Neural cell (in vitro differentiated cells): ENCODE results near the gene SEL1L2. TPM values are rescaled to one million over a fixed set of nuclear protein-coding genes. Genes with fewer than 3 reads are reported as not detected.

Source experiments
- H2AFZ ChIP-seq: fragments of 200-600, 300-800 bp; sonication (generic), shearing (Covaris generic); 2 replicates; pipeline ENCODE4 v1.6.0; 2014; ENCODE audit warnings: low read depth, mild to moderate bottlenecking, antibody characterized with exemption, low read length, moderate library complexity
- H3F3A ChIP-seq: fragments of 200-600 bp; shearing (Covaris generic); 2 replicates; pipeline ENCODE4 v1.6.1; 2016; ENCODE audit warnings: mild to moderate bottlenecking, moderate library complexity, mixed read lengths, antibody characterized with exemption, low read length; ENCODE audit not compliant: insufficient read depth, poor library complexity, severe bottlenecking
- H3K27ac ChIP-seq: fragments of 200-600, 300-800 bp; sonication (generic), shearing (Covaris generic); 2 replicates; pipeline ENCODE4 v1.5.1; 2014; ENCODE audit warnings: mild to moderate bottlenecking, low read length, moderate library complexity
- H3K27me3 ChIP-seq: fragments of 300-800, 200-600 bp; sonication (generic), shearing (Covaris generic); 2 replicates; pipeline ENCODE4 v1.6.0; 2014; ENCODE audit warnings: mild to moderate bottlenecking, low read depth, low read length, moderate library complexity; ENCODE audit not compliant: insufficient read depth
- H3K36me3 ChIP-seq: fragments of 300-800, 200-600 bp; sonication (generic), shearing (Covaris generic); 2 replicates; pipeline ENCODE4 v1.5.1; 2014; ENCODE audit warnings: mild to moderate bottlenecking, antibody characterized with exemption, low read length, moderate library complexity; ENCODE audit not compliant: insufficient read depth
- H3K4me2 ChIP-seq: fragments of 300-800, 200-600 bp; sonication (generic), shearing (Covaris generic); 2 replicates; pipeline ENCODE4 v1.6.0; 2014; ENCODE audit warnings: mild to moderate bottlenecking, low read length
- H3K4me3 ChIP-seq: fragments of 300-800, 200-600 bp; sonication (generic), shearing (Covaris generic); 2 replicates; pipeline ENCODE4 v1.5.1; 2014; ENCODE audit warnings: mild to moderate bottlenecking, low read length, moderate library complexity
- H3K79me2 ChIP-seq: fragments of 200-600 bp; shearing (Covaris generic); replicated peaks from 2 replicates; pipeline ENCODE4 v1.6.0; 2014; ENCODE audit warnings: mild to moderate bottlenecking, low read length, moderate library complexity; ENCODE audit not compliant: insufficient read depth
- H3K9ac ChIP-seq: fragments of 300-800, 200-600 bp; sonication (generic), shearing (Covaris generic); 2 replicates; pipeline ENCODE4 v1.6.1; 2016; ENCODE audit warnings: mild to moderate bottlenecking, low read length, mixed read lengths
- H3K9me2 ChIP-seq: fragments of 200-600 bp; shearing (Covaris generic); 2 replicates; pipeline ENCODE4 v1.6.1; 2016; ENCODE audit warnings: mild to moderate bottlenecking, low read length, mixed read lengths; ENCODE audit not compliant: insufficient read depth
- H3K9me3 ChIP-seq: fragments of 200-600, 300-800 bp; sonication (generic), shearing (Covaris generic); 2 replicates; pipeline ENCODE4 v1.6.1; 2016; ENCODE audit warnings: mild to moderate bottlenecking, mixed run types, low read length, moderate library complexity, mixed read lengths
- H4K20me1 ChIP-seq: fragments of 200-600 bp; shearing (Covaris generic); 2 replicates; pipeline ENCODE4 v1.6.1; 2016; ENCODE audit warnings: mild to moderate bottlenecking, mixed run types; ENCODE audit not compliant: insufficient read depth
- CTCF ChIP-seq: fragments of 450-650 bp; IDR thresholded peaks from 2 replicates; pipeline ENCODE4 v1.5.1; 2014; ENCODE audit warnings: antibody characterized with exemption, mild to moderate bottlenecking, moderate library complexity; ENCODE audit not compliant: poor library complexity, severe bottlenecking
- EP300 ChIP-seq: fragments of 450-650 bp; conservative IDR thresholded peaks from 2 replicates; pipeline ENCODE4 v1.6.1; 2014; ENCODE audit warnings: antibody characterized with exemption, mild to moderate bottlenecking, moderate library complexity; ENCODE audit not compliant: poor library complexity, severe bottlenecking
- EZH2 ChIP-seq: fragments of 200-600, 300-800 bp; shearing (Covaris generic), sonication (generic); IDR thresholded peaks from 2 replicates; pipeline ENCODE4 v1.6.1; 2014; ENCODE audit warnings: antibody characterized with exemption, low read length, borderline replicate concordance, mild to moderate bottlenecking; ENCODE audit not compliant: insufficient read depth, poor library complexity, severe bottlenecking
- MXI1 ChIP-seq: fragments of 450-650 bp; conservative IDR thresholded peaks from 2 replicates; pipeline ENCODE4 v1.6.1; 2014; ENCODE audit warnings: antibody characterized with exemption, mild to moderate bottlenecking; ENCODE audit not compliant: poor library complexity, severe bottlenecking
- POLR2AphosphoS5 ChIP-seq: IDR thresholded peaks from 2 replicates; pipeline ENCODE4 v1.6.1; 2012
- RAD21 ChIP-seq: fragments of 450-650 bp; conservative IDR thresholded peaks from 2 replicates; pipeline ENCODE4 v1.6.1; 2014; ENCODE audit warnings: antibody characterized with exemption, mild to moderate bottlenecking, moderate library complexity
- REST ChIP-seq: IDR thresholded peaks from 2 replicates; pipeline ENCODE4 v1.6.1; 2012; ENCODE audit warnings: borderline replicate concordance
- SMC3 ChIP-seq: fragments of 450-650 bp; conservative IDR thresholded peaks from 2 replicates; pipeline ENCODE4 v1.6.1; 2014; ENCODE audit warnings: antibody characterized with exemption, mild to moderate bottlenecking, moderate library complexity; ENCODE audit not compliant: poor library complexity
- TAF1 ChIP-seq: IDR thresholded peaks from 2 replicates; pipeline ENCODE4 v1.6.1; 2012; ENCODE audit warnings: low read depth
- polyA plus RNA-seq: library from polyadenylated mRNA; depleted of rRNA; stranded (reverse); fragments of >200 nt; gene quantifications from 2 replicates; pipeline ENCODE4 v1.2.3, GENCODE V29; 2014

The SEL1L2 gene
- polyA plus RNA-seq, 1 donor from 2014 or later, result not detected

- Histone ChIP-seq H3K27me3 (no peaks in the 10 kb centered on the region), H3K9me3 (no peaks in the 10 kb centered on the region), H3K36me3 (no peaks in the 10 kb centered on the region), H2AFZ (no peak overlapping the region), H3K9ac (no peak overlapping the region), H4K20me1 (no peaks in the 10 kb centered on the region), H3F3A (no peaks in the 10 kb centered on the region), H3K4me3 (no peak overlapping the region), H3K79me2 (no peaks in the 10 kb centered on the region), H3K9me2 (no peaks in the 10 kb centered on the region), H3K4me2 (no peak overlapping the region), H3K27ac (no peak overlapping the region)
- TF ChIP-seq MXI1 (no peak), SMC3 (no peak), POLR2AphosphoS5 (no peak), TAF1 (no peak), EP300 (no peak), EZH2 (no peak), REST (no peak), RAD21 (no peak), CTCF (no peak)
These were observed 166.0 kb downstream of the SEL1L2 start for GRCh38 chr20:13824459-13824858.

- Histone ChIP-seq H3K79me2 (no peaks in the 10 kb centered on the region), H3K36me3 (peaks cover 5% of the 10 kb centered on the region), H3K27me3 (no peaks in the 10 kb centered on the region), H3K27ac (no peak overlapping the region), H3K9ac (no peak overlapping the region), H3K4me3 (no peak overlapping the region), H3K4me2 (no peak overlapping the region), H2AFZ (no peak overlapping the region), H4K20me1 (no peaks in the 10 kb centered on the region), H3K9me2 (no peaks in the 10 kb centered on the region), H3K9me3 (no peaks in the 10 kb centered on the region), H3F3A (no peaks in the 10 kb centered on the region)
- TF ChIP-seq SMC3 (no peak), POLR2AphosphoS5 (no peak), MXI1 (no peak), REST (no peak), RAD21 (no peak), TAF1 (no peak), EP300 (no peak), CTCF (no peak), EZH2 (no peak)
These were observed 168.0 kb downstream of the SEL1L2 start for GRCh38 chr20:13822459-13822858.
